ENCODE measurements around the gene PEX3. TPM values are rescaled to one million over a fixed set of nuclear protein-coding genes. Genes with fewer than 3 reads are reported as not detected.

Gene PEX3
- total and polyA plus RNA-seq, 10 of the 15 experiments (the other 5 are each of a cell fraction or from before 2014, with no cell fraction given): 18.6 to 70.7 (median 38.6) TPM

DNA sequence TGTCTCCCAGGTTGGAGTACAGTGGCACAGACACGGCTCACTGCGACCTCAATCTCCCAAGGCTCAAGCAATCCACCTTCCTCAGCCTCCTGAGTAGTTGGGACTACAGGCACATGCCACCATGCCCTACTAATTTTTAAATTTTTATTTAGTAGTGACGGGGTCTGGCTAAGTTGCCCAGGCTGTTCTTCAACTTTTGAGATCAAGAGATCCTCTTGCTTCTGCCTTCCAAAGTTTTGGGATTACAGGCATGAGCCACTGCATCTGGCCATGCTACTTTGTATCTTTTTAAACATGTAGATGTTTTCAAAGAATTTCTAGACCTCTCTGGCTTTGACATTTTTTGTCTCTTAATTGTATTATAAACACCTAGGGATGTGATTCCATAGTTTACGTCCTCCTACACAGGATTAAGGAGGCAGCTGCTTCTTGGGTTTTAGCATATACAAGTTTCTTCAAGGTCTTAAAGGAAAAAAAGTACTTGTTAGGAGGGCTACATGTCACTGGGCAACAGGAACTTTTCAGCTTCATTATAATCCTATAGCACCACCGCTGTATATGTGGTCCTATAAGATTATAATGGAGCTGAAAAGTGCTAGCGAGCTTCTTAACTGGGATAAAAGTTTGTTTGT is 1.4 kb upstream of the PEX3 start:
- Histone ChIP-seq H3K9ac (ENCODE audit: control insufficient read depth, insufficient read depth, low read length) (peak overlapping the region; percentile 89), H3K79me2 (ENCODE audit: control insufficient read depth, insufficient read depth, low read length) (peaks cover 41% of the 10 kb centered on the region), H3K4me2 (ENCODE audit: control insufficient read depth, insufficient read depth) (peak overlapping the region; percentile 80), H3K36me3 (ENCODE audit: control insufficient read depth in 2 of 2, insufficient read depth in 2 of 2, low read length in 1 of 2) (peaks cover 0 to 5% of the 10 kb centered on the region in 2 experiments; a peak in 1 of 4 replicates), H3K4me3 (peak overlapping the region; percentile 77), H3K27ac (ENCODE audit: control insufficient read depth, insufficient read depth) (peak overlapping the region; percentile 5; the same call in 1 of the 2 replicates), H2AFZ (ENCODE audit: control insufficient read depth, low read depth, low read length) (peak overlapping the region; percentile 98), H3K4me1 (ENCODE audit: control insufficient read depth, insufficient read depth, low read length) (no peaks in the 10 kb centered on the region), H3K9me3 (replicated peaks; ENCODE audit: control insufficient read depth, insufficient read depth, low read length) (no peaks in the 10 kb centered on the region), H3K27me3 (replicated peaks in 1 of 2; ENCODE audit: control insufficient read depth in 2 of 2, insufficient read depth in 2 of 2, low read length in 1 of 2) (no peaks in the 10 kb centered on the region), H4K20me1 (ENCODE audit: control insufficient read depth, insufficient read depth) (no peaks in the 10 kb centered on the region)
- intact Hi-C loops (cut with micrococcal nuclease; ENCODE audit: unreplicated experiment) (no loop called here), in situ Hi-C loops (cut with MboI) (no loop called here)
- TF ChIP-seq BHLHE40 (IDR thresholded peaks at IDR 0.05; ENCODE audit: borderline replicate concordance in 1 of 2, low read depth in 2 of 2, low read length in 1 of 2): 0 out of 4 replicates have a peak, but pooled peaks of 1 of the 2 experiments have one; percentile 5
- TF ChIP-seq IKZF1 (conservative IDR thresholded peaks at IDR 0.05): no peak
- no peak for TF ChIP-seq CREM (IDR thresholded peaks at IDR 0.05; ENCODE audit: low read depth)
- no peak for TF ChIP-seq WRNIP1 (IDR thresholded peaks at IDR 0.05; ENCODE audit: borderline replicate concordance, low read depth, low read length)
- RAD21 ChIA-PET (ENCODE audit: unreplicated experiment): interaction anchor here (1.0 kb wide), 1 partner anchor 64 kb away, joined by 3 read pairs; no protein-coding TSS in a partner anchor
- ATAC-seq (no peak), DNase-seq (ENCODE audit: low read depth, low spot score) (no peak), FAIRE-seq (no peak)
- 77% methylated on average over 6 of the region's 6 CpGs for WGBS (ENCODE audit: insufficient coverage, insufficient replicate concordance, low lambda C conversion rate, missing lambda C conversion rate)
- CTCF ChIA-PET: interaction anchor here (0.7 to 2.1 kb wide), 3 partner anchors 22 to 63 kb away, joined by 3 to 9 read pairs (median 4); partner anchors contain the start of gene FUCA2
- no TSS peak for BruUV-seq (replicated peaks)
- SMC1A ChIA-PET (ENCODE audit: uncharacterized antibody, unreplicated experiment): interaction anchor here (0.8 to 2.2 kb wide), 7 partner anchors 8 to 217 kb away, joined by 3 to 6 read pairs (median 3); no protein-coding TSS in a partner anchor
- POLR2A ChIA-PET: interaction anchor here (0.6 kb wide), 1 partner anchor 380 kb away, joined by 6 read pairs; no protein-coding TSS in a partner anchor
